KBM-7 (cell line): ENCODE measurements around the gene ANKRD11.
A peak's percentile ranks its signal among the peaks of the same experiment; 100 is the strongest.

ENCODE experiments used
- DNase-seq: peaks from one replicate; pipeline ENCODE4 v3.0.0-alpha.2; 2015
- in situ Hi-C: fragments of 300-500 bp; cut with MboI; formaldehyde crosslinking; loops from 2 replicates; pipeline ENCODE4 v1.14.3; 2020; ENCODE audit warnings: low sequenced_read_pairs, low pct_unique_long_range_greater_than_20kb, mixed read lengths

Gene ANKRD11

GRCh38 chr16:89376812-89377452 lies 113.4 kb downstream of the ANKRD11 start:
- no peak for DNase-seq
- in situ Hi-C loops = no loop called here

DNA sequence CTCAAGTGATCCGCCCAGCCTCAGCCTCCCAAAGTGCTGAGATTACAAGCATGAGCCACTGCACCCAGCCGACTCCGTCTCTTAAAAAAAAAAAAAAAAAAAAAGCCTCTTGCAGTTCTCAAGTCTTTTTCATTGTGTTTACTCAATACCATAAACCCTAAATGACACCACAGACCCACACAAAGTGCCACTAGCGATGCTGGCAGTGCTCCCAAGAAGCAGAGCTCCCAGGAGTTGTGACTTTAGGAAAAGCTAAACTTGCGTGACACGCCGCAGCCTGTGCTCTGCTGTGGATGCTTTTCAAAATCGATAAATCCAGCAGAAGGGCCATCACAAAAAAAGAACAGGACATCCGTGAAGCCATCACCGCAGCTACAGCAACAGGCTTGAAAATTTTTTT lies 114.7 kb downstream of the ANKRD11 start:
- no peak for DNase-seq
- in situ Hi-C loops = no loop called here

GRCh38 chr16:89375021-89375420 lies 115.3 kb downstream of the ANKRD11 start:
- in situ Hi-C loops = no loop called here
- no peak for DNase-seq

DNA sequence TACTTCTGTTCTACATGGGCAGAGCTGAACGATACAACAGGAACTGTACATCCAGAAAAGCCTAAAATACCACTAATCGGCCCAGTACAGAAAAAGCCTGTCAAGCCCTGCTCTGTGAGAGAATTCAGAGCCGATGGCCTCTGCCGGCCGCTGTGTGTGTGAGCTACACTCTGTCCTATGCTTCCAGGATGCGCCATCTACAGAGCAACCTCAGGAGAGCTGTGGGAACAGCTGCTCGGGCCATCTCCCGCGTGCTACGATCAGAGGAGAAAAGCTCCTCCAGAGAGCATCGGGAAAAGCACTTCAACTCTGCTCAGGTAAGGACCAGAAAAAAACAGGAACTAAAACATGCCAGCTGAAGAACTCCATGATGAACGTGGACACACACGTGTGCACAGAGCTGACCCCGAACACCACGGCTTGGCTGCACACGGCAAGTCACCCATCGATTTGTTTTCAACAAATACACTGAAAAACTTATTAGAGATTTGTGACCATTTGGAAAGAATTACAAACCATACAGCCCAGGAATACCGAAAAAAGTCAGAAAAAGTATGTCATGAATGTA lies 115.9 kb downstream of the ANKRD11 start:
- in situ Hi-C loops = no loop called here
- no peak for DNase-seq

DNA sequence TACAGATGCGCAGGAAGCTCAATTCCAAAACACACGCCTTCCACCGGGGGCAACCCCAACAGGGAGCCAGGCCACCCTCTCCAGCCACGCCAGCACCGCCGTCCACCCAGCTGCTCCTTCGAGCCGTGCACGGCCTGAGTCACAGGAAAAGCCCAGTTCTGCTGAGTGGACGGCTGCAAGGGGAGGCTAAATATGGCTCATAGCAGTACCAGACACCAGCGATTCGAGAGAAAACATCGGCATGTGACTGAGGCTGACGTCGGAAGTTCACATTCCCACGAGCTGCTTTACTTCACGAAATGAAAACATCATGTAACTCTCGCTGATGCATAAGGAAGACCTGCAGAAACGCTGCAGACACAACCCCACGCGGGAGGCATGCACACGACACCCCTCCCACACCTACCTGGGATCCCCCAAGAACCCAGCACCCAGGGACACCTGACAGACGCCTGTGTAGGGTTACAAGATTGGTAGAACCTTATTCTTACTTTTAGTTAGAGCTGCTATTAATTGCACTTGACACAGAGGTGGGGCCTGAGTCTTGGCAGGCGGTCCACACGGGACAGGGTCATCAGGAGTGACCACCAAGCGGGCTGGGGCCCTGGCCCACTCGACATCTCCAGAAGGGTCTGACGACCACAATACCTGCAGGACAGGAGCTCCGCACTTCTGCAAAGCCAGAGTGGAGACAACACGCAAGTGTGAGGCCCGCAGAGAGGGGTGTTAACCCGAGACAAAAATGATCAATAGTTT lies 116.8 kb downstream of the ANKRD11 start:
- no peak for DNase-seq
- in situ Hi-C loops = no loop called here

- in situ Hi-C loops = no loop called here
- no peak for DNase-seq
Measured at GRCh38 chr16:89371968-89372634, 118.3 kb downstream of the ANKRD11 start.

DNA sequence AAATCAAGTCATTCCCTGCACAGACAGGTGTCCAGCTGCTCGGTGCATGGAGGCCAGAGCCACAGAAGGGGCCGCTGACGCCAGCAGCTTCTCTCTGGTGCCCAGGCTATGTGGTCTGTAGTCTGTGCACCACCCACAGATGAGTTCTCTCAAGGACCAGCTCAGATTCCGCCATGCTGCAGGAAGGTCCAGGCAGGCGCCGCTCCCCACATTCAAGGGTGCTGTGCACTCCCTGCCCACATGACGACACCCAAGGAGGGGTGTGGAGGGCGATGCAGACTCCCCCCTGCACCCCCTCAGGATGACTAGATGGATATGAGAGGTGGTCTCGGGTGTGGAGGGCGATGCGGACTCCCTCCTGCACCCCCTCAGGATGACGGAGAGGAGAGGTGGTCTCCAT lies 119.0 kb downstream of the ANKRD11 start:
- in situ Hi-C loops = no loop called here
- DNase-seq = no peak

GRCh38 chr16:89370601-89371000 lies 119.8 kb downstream of the ANKRD11 start:
- in situ Hi-C loops = no loop called here
- DNase-seq = no peak

DNA sequence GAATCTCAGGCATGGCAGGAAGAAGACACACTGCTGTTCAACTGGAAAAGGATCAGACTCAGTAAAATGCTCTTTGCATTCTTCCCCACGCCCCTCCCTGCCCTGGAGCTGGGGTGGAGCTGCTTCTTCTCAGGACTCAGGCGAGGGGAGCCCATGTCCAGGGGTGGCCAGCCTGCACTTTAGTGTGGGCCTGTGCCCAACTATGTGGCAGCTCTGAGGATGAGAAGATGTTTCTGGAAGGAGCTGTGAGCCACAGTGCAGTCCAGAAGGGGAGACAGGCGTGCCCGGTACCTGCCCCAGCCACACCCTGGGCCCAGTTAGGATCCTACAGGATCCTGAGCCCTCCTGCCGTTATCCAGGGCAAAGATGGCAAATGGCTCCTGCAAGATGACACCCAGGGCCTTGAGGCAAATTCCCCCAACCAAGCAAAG lies 120.3 kb downstream of the ANKRD11 start:
- in situ Hi-C loops = no loop called here
- DNase-seq = no peak

- in situ Hi-C loops = no loop called here
- DNase-seq = no peak
Measured at GRCh38 chr16:89369266-89369895, 121.0 kb downstream of the ANKRD11 start.

GRCh38 chr16:89368604-89369249 lies 121.6 kb downstream of the ANKRD11 start:
- in situ Hi-C loops = no loop called here
- DNase-seq = no peak

- no peak for DNase-seq
- in situ Hi-C loops = no loop called here
Measured at GRCh38 chr16:89367538-89367915, 122.8 kb downstream of the ANKRD11 start.

- in situ Hi-C loops = no loop called here
- DNase-seq = no peak
Measured at GRCh38 chr16:89366561-89367537, 123.5 kb downstream of the ANKRD11 start.

DNA sequence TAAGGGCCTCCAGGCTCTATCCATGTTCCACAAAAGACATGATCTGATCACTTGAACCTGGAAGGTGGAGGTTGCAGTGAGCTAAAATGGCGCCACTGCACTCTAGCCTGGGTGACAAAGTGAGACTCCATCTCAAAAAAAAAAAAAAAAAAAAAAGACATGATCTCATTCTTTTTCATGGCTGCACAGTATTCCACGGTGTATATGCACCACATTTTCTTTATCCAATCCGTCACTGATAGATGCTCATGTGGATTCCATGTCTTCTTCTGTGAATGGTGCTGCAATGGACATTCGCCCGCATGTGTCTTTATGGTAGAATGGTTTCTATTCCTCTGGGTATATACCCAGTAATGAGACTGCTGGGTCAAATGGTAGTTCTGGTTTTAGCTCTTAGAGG lies 124.4 kb downstream of the ANKRD11 start:
- in situ Hi-C loops = no loop called here

GRCh38 chr16:89365044-89365467 lies 125.3 kb downstream of the ANKRD11 start:
- DNase-seq = no peak
- in situ Hi-C loops = no loop called here

More for the DNA sequence above, 124.4 kb downstream of the ANKRD11 start:
- DNase-seq = no peak

GRCh38 chr16:89364606-89365005 lies 125.8 kb downstream of the ANKRD11 start:
- in situ Hi-C loops = no loop called here
- no peak for DNase-seq

DNA sequence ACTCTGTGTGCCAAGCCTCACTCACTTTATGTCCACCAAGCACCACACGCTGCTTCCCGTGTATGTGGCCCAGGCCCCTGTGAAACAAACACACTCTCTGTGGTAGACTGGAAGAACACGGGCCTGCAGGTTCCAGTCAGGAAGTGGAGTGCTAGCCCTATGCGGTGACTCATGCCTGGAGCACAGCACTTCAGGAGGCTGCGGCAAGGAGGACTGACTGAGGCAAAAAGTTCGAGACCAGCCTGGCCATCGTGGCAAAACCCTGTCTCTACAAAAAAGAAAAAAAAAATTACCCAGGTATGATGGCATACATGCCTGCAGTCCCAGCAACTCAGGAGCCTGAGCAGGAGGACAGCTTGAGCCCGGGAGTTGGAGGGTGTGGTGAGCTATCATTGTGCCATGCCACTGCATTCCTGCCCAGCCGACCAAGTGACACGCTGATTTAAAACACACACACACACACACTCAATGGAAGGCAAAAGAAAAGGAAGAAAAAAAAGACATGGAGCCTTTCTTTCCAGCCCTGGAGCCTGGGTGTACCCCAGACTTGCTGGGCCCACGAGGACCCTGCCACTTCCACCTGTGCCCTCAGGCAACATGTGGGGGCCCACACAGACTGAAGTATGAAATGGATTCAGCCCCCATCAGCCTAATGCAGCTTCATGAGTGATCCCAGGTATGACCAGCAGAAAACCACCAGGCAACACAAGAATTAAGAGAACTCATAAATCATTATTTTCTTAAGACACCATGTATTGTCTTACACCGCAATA lies 126.6 kb downstream of the ANKRD11 start:
- in situ Hi-C loops = no loop called here
- peak; percentile 71 for DNase-seq
